HL-60 (cell line): Measurements from ENCODE around the gene JMY.

Source experiments
- DNase-seq, 2 experiments: peaks; one replicate each; pipeline ENCODE4 v3.0.0-alpha.2; 2010 to 2020; ENCODE audit warnings: low read depth in 1 of 2, low spot score in 1 of 2
- H3K27ac ChIP-seq: fragments of 250-450 bp; sonication (Bioruptor Pico); replicated peaks from 2 replicates; pipeline ENCODE4 v1.5.1; 2020; ENCODE audit warnings: mild to moderate bottlenecking, moderate library complexity
- H3K27me3 ChIP-seq: fragments of 250-450 bp; sonication (Bioruptor Pico); 2 replicates; pipeline ENCODE4 v1.5.1; 2021; ENCODE audit warnings: mild to moderate bottlenecking, moderate library complexity; ENCODE audit not compliant: insufficient read depth, poor library complexity, severe bottlenecking
- H3K4me3 ChIP-seq: replicated peaks from 2 replicates; pipeline ENCODE4 v1.5.1; 2011; ENCODE audit warnings: mild to moderate bottlenecking, control low read depth, low read length; ENCODE audit not compliant: insufficient read depth
- GABPA ChIP-seq: IDR thresholded peaks from 2 replicates; pipeline ENCODE4 v1.6.1; 2012; ENCODE audit warnings: low read depth
- POLR2AphosphoS5 ChIP-seq: IDR thresholded peaks from 2 replicates; pipeline ENCODE4 v1.6.1; 2012; ENCODE audit warnings: low read depth
- SPI1 ChIP-seq: IDR thresholded peaks from 2 replicates; pipeline ENCODE4 v1.6.1; 2012; ENCODE audit warnings: low read depth, mild to moderate bottlenecking, borderline replicate concordance
- TF ChIP-seq, protein P1 (sequence below): IDR thresholded peaks from one replicate; pipeline ENCODE4 v1.5.1; 2011; ENCODE audit warnings: low read length, control low read depth, inconsistent platforms; ENCODE audit not compliant: insufficient read depth
- TF ChIP-seq, protein P2 (sequence below): IDR thresholded peaks from 2 replicates; pipeline ENCODE4 v1.6.1; 2012; ENCODE audit warnings: low read depth; ENCODE audit not compliant: insufficient replicate concordance

JMY gene

DNA sequence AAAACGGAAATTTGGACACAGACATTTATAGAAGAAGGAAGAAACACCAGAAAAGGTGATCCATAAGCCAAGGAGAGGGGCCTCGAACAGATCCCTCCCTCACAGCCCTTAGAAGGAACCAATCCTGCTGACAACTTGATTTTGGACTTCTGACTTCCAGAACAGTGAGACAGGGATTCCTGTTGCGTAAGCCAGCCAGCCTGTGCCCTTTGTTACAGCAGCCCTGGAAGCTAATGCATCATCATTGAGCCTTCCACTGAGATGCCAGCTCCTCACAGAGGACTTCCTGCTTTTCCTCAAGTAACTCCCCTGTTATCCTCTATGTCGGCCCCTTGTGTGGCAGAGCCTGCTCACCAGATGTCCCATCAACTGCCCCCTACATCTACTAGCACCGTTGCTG lies 94.1 kb downstream of the JMY start:
- no peaks in the 10 kb centered on the region for H3K27me3 ChIP-seq
- no peak for DNase-seq
- H3K4me3 ChIP-seq: no peak overlapping the region
- no peak for TF ChIP-seq POLR2AphosphoS5
- TF ChIP-seq GABPA: no peak
- TF ChIP-seq SPI1: no peak
- TF ChIP-seq, protein P1, sequence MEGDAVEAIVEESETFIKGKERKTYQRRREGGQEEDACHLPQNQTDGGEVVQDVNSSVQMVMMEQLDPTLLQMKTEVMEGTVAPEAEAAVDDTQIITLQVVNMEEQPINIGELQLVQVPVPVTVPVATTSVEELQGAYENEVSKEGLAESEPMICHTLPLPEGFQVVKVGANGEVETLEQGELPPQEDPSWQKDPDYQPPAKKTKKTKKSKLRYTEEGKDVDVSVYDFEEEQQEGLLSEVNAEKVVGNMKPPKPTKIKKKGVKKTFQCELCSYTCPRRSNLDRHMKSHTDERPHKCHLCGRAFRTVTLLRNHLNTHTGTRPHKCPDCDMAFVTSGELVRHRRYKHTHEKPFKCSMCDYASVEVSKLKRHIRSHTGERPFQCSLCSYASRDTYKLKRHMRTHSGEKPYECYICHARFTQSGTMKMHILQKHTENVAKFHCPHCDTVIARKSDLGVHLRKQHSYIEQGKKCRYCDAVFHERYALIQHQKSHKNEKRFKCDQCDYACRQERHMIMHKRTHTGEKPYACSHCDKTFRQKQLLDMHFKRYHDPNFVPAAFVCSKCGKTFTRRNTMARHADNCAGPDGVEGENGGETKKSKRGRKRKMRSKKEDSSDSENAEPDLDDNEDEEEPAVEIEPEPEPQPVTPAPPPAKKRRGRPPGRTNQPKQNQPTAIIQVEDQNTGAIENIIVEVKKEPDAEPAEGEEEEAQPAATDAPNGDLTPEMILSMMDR: no peak
- TF ChIP-seq, protein P2, sequence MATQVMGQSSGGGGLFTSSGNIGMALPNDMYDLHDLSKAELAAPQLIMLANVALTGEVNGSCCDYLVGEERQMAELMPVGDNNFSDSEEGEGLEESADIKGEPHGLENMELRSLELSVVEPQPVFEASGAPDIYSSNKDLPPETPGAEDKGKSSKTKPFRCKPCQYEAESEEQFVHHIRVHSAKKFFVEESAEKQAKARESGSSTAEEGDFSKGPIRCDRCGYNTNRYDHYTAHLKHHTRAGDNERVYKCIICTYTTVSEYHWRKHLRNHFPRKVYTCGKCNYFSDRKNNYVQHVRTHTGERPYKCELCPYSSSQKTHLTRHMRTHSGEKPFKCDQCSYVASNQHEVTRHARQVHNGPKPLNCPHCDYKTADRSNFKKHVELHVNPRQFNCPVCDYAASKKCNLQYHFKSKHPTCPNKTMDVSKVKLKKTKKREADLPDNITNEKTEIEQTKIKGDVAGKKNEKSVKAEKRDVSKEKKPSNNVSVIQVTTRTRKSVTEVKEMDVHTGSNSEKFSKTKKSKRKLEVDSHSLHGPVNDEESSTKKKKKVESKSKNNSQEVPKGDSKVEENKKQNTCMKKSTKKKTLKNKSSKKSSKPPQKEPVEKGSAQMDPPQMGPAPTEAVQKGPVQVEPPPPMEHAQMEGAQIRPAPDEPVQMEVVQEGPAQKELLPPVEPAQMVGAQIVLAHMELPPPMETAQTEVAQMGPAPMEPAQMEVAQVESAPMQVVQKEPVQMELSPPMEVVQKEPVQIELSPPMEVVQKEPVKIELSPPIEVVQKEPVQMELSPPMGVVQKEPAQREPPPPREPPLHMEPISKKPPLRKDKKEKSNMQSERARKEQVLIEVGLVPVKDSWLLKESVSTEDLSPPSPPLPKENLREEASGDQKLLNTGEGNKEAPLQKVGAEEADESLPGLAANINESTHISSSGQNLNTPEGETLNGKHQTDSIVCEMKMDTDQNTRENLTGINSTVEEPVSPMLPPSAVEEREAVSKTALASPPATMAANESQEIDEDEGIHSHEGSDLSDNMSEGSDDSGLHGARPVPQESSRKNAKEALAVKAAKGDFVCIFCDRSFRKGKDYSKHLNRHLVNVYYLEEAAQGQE: no peak
- H3K27ac ChIP-seq: no peak overlapping the region

DNA sequence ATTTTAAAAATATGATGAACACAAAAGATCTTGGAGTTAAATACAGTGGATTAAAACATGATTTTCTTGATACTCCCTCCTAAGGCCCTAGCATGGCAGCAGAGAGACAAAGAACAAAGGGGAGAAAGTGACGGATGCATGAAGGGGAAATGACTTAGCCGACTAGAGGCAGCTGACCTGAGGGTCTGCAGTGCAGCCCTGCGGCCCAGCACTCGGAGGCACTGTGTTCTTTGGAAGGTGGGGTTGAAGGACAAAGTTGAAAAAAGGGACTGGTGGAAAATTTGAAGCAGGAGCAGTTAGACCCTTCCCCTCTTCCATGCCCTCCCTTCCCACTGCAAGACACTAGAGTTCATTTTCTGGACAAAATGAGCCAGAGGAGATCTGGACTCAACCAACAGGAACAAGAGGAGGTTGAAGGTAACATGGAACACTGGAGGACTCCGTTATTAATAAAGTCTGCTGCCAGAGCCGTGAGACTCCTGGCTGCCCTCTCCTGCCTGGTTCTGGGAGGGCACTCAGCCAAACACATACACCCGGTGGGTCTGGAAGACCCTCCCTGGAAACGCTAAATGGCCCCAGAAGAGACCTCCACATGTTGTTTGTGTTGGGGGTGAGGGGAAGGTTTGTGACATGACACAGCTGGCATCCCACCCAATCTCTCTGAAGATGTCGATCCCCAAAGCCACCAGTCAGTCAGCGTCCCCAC lies 98.1 kb downstream of the JMY start:
- no peak for DNase-seq
- Histone ChIP-seq H3K4me3 (no peak overlapping the region), H3K27ac (no peak overlapping the region), H3K27me3 (no peaks in the 10 kb centered on the region)
- TF ChIP-seq SPI1: no peak
- TF ChIP-seq, protein P1: no peak
- no peak for TF ChIP-seq POLR2AphosphoS5
- TF ChIP-seq GABPA: no peak
- TF ChIP-seq, protein P2: no peak

DNA sequence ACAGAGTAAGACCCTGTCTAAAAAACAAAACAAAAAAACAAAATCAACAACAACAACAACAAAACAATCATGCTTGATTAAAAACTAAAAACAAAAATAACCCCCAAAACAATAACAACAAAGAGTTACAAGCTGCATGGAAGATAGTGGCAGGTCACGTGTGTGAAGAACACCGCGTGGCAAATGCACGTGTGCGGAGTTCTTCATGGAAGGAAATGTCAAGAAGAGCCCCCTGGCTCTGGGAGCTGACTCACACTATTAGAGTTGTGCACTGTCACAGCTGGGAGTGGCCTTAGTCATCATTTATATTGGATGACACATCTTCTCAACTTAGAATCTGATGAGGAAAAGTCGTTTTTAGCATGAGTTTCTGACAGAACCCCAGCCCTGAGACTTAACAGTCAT lies 110.5 kb downstream of the JMY start:
- no peak overlapping the region for H3K4me3 ChIP-seq
- TF ChIP-seq, protein P1: no peak
- TF ChIP-seq GABPA: no peak
- TF ChIP-seq, protein P2: no peak
- no peak for TF ChIP-seq SPI1
- no peak for TF ChIP-seq POLR2AphosphoS5
- DNase-seq: no peak
- H3K27me3 ChIP-seq: no peaks in the 10 kb centered on the region
- H3K27ac ChIP-seq: no peak overlapping the region
